Panc1 (cell line): ENCODE results near the gene NHEJ1. TPM values are rescaled to one million over a fixed set of nuclear protein-coding genes. Genes with fewer than 3 reads are reported as not detected.

Experiments
- ATAC-seq: fragments of 200-7000 bp; cut with Tn5 transposase; 2 replicates; pipeline ENCODE4 v1.9.1; 2020; ENCODE audit warnings: mild to moderate bottlenecking, moderate library complexity
- BruUV-seq: library from RNA; stranded (reverse); fragments of 400-500 nt; replicated peaks from 2 replicates; lab custom pipeline; 2021; lab: Mats Ljungman, UMichigan
- CTCF ChIA-PET: fragments of 300-600 bp; sonication (Branson Sonifier 250); formaldehyde crosslinking; loops from one replicate; lab custom pipeline; 2022; ENCODE audit warnings: antibody characterized with exemption; lab: Charles Lee
- POLR2A ChIA-PET: fragments of 300-600 bp; sonication (Branson Sonifier 250); formaldehyde crosslinking; loops from one replicate; lab custom pipeline; 2022; ENCODE audit warnings: antibody characterized with exemption; lab: Charles Lee
- DNase-seq: peaks from one replicate; pipeline ENCODE4 v3.0.0-alpha.2; 2010; ENCODE audit warnings: low read depth, low spot score
- H3K27ac ChIP-seq: 2 replicates; pipeline ENCODE4 v1.5.1; 2011; ENCODE audit warnings: mild to moderate bottlenecking, low read length, inconsistent platforms
- H3K27me3 ChIP-seq: fragments of 200-500 bp; sonication (Bioruptor generic); 2 replicates; pipeline ENCODE4 v1.6.0; 2014; ENCODE audit warnings: low read length, inconsistent platforms; ENCODE audit not compliant: control insufficient read depth, insufficient read depth
- H3K36me3 ChIP-seq: fragments of 200-500 bp; sonication (Bioruptor generic); 2 replicates; pipeline ENCODE4 v1.5.1; 2014; ENCODE audit warnings: inconsistent platforms, mild to moderate bottlenecking, low read length, moderate library complexity; ENCODE audit not compliant: control insufficient read depth, insufficient read depth
- H3K4me1 ChIP-seq: 2 replicates; pipeline ENCODE4 v1.5.1; 2011; ENCODE audit warnings: inconsistent platforms, mild to moderate bottlenecking, low read length, moderate library complexity; ENCODE audit not compliant: control insufficient read depth, insufficient read depth
- H3K4me3 ChIP-seq, 2 experiments: 2 replicates each; pipeline ENCODE4 v1.5.1; 2011 to 2012; ENCODE audit warnings: low read depth in 2 of 2, low read length in 2 of 2, mild to moderate bottlenecking in 2 of 2, inconsistent platforms in 1 of 2, moderate library complexity in 1 of 2
- H3K9me3 ChIP-seq: fragments of 200-500 bp; sonication (Bioruptor generic); 2 replicates; pipeline ENCODE4 v1.5.1; 2014; ENCODE audit warnings: low read depth, mild to moderate bottlenecking, inconsistent platforms, low read length, moderate library complexity; ENCODE audit not compliant: control insufficient read depth, insufficient read depth
- CTCF ChIP-seq: fragments of 450-650 bp; IDR thresholded peaks from 2 replicates; pipeline ENCODE4 v1.5.1; 2017; ENCODE audit warnings: mild to moderate bottlenecking
- POLR2AphosphoS5 ChIP-seq: IDR thresholded peaks from 2 replicates; pipeline ENCODE4 v1.6.1; 2012; ENCODE audit warnings: mild to moderate bottlenecking, low read depth, low read length, moderate library complexity
- SIN3A ChIP-seq: IDR thresholded peaks from 2 replicates; pipeline ENCODE4 v1.6.1; 2012; ENCODE audit warnings: low read depth, mild to moderate bottlenecking, low read length, moderate library complexity, borderline replicate concordance; ENCODE audit not compliant: insufficient read depth
- TCF7L2 ChIP-seq: IDR thresholded peaks from 2 replicates; pipeline ENCODE4 v1.6.1; 2011; ENCODE audit warnings: mild to moderate bottlenecking, low read depth, low read length, inconsistent platforms
- in situ Hi-C: cut with HindIII; loops from 2 replicates; pipeline ENCODE4 v1.10.0; 2016; ENCODE audit warnings: low sequenced_read_pairs, low pct_unique_long_range_greater_than_20kb
- intact Hi-C: fragments of 100-400 bp; cut with micrococcal nuclease; formaldehyde crosslinking; loops from one replicate; pipeline ENCODE4 v1.10.0; 2022; ENCODE audit not compliant: unreplicated experiment
- total RNA-seq: library from RNA; stranded (reverse); gene quantifications from one replicate; pipeline ENCODE4 v1.2.1, GENCODE V29; 2021; ENCODE audit not compliant: unreplicated experiment
- TF ChIP-seq, protein P1 (sequence below), 2 experiments: IDR thresholded peaks; 2 replicates each; pipeline ENCODE4 v1.6.1; 2011 to 2012; ENCODE audit warnings: low read depth in 2 of 2, control low read depth in 1 of 2, low read length in 1 of 2, mild to moderate bottlenecking in 1 of 2, moderate library complexity in 1 of 2; ENCODE audit not compliant: insufficient read depth in 1 of 2

Gene NHEJ1
- total RNA-seq, 1 experiment from 2014 or later, result 18.2 TPM

GRCh38 chr2:219133976-219134375 is 26.6 kb downstream of the NHEJ1 start:
- ATAC-seq, result no peak
- TF ChIP-seq TCF7L2, result no peak
- Histone ChIP-seq H3K36me3 (no peaks in the 10 kb centered on the region), H3K27ac (no peak overlapping the region), H3K4me1 (no peaks in the 10 kb centered on the region), H3K27me3 (no peaks in the 10 kb centered on the region), H3K9me3 (no peaks in the 10 kb centered on the region), H3K4me3 (no peak overlapping the region)
- ChIA-PET CTCF (no interaction called here), POLR2A (no interaction called here)
- intact Hi-C loops, result no loop called here
- in situ Hi-C loops, result no loop called here
- no peak for DNase-seq
- no TSS peak for BruUV-seq

DNA sequence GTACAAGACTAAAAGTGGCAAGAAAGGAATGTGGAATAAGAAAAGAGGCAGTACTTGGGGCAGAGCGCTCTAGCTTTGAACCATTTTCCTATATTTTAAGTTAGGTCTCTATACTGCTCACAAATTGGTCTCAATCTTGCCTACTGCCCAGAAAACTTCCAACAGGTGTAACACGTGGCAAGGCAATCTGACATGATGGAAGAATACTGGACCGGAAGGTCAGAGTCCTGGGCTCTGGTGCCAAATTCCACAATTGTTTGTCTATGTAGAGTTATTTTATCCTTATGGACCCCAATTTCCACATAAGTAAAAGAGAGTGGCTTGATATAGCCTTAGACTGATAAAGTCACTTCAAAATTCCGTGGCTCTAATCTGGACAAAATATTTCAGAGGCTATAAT is 28.9 kb downstream of the NHEJ1 start:
- intact Hi-C loops (no loop called here), in situ Hi-C loops (no loop called here)
- ATAC-seq (no peak), DNase-seq (no peak)
- Histone ChIP-seq H3K27ac (no peak overlapping the region), H3K27me3 (no peaks in the 10 kb centered on the region), H3K36me3 (no peaks in the 10 kb centered on the region), H3K4me1 (no peaks in the 10 kb centered on the region), H3K9me3 (no peaks in the 10 kb centered on the region), H3K4me3 (no peak overlapping the region)
- TF ChIP-seq POLR2AphosphoS5, result no peak
- ChIA-PET POLR2A (no interaction called here), CTCF (no interaction called here)
- BruUV-seq, result no TSS peak

DNA sequence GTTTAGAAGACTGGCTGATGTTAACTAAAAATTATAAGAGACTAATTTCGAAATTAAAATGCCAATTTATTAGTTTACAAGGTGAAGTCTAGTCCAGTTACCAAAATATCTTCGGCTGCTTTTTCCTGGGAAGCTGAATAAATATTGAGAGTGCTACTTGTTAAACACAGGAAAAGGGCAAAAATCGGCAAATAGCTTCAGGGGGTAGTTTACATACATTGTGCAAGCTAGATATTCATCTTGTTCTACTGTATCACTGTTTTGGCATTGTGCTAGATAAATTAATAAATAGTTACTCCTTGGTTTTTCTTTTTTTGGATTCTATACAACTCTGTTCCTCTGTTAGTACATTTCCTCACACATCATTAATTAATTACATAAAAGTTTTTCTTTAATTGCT is 29.3 kb downstream of the NHEJ1 start:
- Histone ChIP-seq H3K4me1 (no peaks in the 10 kb centered on the region), H3K36me3 (no peaks in the 10 kb centered on the region), H3K27me3 (no peaks in the 10 kb centered on the region), H3K9me3 (no peaks in the 10 kb centered on the region), H3K27ac (no peak overlapping the region), H3K4me3 (no peak overlapping the region)
- ChIA-PET POLR2A (no interaction called here), CTCF (no interaction called here)
- ATAC-seq (no peak), DNase-seq (no peak)
- TF ChIP-seq SIN3A (no peak), POLR2AphosphoS5 (no peak)
- in situ Hi-C loops, result no loop called here
- intact Hi-C loops, result no loop called here
- no TSS peak for BruUV-seq

DNA sequence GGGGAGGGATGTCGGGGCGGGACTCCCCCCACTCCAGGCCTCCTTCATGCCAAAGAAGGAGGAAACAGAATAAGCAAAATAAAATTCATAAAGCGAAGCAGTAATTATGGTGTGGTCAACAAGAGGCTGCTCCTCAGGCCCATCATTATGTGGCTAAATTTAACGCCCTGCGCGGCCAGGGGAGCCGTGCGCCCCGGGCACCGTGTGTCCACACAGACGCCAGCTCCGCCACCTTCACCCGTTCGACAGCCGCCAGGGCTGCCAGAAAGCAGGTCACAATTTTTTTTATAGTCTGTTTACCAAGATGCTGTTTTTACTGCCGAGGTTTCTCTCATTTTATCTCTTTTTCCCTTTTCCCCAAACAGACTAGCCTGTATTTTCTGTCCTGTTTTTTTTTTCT is 31.0 kb downstream of the NHEJ1 start:
- no TSS peak for BruUV-seq
- in situ Hi-C loops, result no loop called here
- no peak overlapping the region for H3K27ac ChIP-seq
- CTCF ChIA-PET, result no interaction called here
- no peak overlapping the region for H3K4me3 ChIP-seq
- no peaks in the 10 kb centered on the region for H3K27me3 ChIP-seq
- DNase-seq (no peak), ATAC-seq (no peak)
- no peaks in the 10 kb centered on the region for H3K36me3 ChIP-seq
- H3K4me1 ChIP-seq, result peaks cover 5% of the 10 kb centered on the region
- H3K9me3 ChIP-seq, result no peaks in the 10 kb centered on the region
- TF ChIP-seq SIN3A, result no peak
- no peak for TF ChIP-seq CTCF
- TF ChIP-seq, protein P1, sequence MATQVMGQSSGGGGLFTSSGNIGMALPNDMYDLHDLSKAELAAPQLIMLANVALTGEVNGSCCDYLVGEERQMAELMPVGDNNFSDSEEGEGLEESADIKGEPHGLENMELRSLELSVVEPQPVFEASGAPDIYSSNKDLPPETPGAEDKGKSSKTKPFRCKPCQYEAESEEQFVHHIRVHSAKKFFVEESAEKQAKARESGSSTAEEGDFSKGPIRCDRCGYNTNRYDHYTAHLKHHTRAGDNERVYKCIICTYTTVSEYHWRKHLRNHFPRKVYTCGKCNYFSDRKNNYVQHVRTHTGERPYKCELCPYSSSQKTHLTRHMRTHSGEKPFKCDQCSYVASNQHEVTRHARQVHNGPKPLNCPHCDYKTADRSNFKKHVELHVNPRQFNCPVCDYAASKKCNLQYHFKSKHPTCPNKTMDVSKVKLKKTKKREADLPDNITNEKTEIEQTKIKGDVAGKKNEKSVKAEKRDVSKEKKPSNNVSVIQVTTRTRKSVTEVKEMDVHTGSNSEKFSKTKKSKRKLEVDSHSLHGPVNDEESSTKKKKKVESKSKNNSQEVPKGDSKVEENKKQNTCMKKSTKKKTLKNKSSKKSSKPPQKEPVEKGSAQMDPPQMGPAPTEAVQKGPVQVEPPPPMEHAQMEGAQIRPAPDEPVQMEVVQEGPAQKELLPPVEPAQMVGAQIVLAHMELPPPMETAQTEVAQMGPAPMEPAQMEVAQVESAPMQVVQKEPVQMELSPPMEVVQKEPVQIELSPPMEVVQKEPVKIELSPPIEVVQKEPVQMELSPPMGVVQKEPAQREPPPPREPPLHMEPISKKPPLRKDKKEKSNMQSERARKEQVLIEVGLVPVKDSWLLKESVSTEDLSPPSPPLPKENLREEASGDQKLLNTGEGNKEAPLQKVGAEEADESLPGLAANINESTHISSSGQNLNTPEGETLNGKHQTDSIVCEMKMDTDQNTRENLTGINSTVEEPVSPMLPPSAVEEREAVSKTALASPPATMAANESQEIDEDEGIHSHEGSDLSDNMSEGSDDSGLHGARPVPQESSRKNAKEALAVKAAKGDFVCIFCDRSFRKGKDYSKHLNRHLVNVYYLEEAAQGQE (IDR thresholded peaks at IDR 0.05; ENCODE audit: insufficient read depth in 1 of 2, low read depth in 2 of 2, low read length in 1 of 2), result no peak
- intact Hi-C loops, result no loop called here
- POLR2A ChIA-PET, result no interaction called here
